Epidermal melanocyte (primary cell): ENCODE results near the gene INPP4B.

ENCODE experiments used
- DNase-seq: peaks from one replicate; pipeline ENCODE4 v3.0.0; 2011; ENCODE audit warnings: low spot score; ENCODE audit not compliant: insufficient read length

The INPP4B gene

DNA sequence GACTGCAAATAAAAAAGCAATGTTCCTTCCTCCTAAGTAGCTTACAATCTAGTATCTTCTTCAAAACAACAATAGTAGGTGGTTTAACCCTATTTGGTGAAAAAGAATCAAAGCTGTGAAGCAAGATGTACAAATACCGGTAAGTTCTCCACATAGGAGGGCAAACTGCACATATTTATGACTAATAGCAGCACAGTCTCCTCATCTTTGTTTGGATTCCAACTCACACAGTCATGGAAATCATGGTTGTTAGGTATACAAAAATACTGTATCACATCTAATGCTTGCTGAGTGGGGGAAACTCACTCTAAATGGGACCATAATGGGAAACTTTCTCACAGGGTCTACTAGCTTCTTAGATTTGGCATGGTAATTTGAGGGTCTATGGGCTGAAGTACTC is 597.2 kb downstream of the INPP4B start:
- no peak for DNase-seq

DNA sequence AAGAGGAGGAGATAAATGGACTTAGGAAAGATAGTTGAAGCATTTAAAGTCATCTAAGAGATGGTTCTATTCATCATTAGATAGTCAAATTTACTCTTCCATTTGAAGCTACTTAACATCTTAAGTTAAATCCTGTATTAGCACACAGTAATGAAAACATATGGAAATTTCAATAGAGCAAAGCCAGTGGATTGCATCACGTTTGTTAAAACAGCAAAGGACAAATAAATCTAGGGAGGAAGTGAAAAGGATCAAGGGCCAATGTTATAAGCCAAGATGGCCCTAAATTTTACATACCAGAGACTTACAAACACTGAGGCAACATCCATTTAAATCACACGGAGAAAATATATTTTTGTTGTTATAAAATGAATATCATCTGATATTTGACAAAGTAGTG is 602.8 kb downstream of the INPP4B start:
- no peak for DNase-seq

DNA sequence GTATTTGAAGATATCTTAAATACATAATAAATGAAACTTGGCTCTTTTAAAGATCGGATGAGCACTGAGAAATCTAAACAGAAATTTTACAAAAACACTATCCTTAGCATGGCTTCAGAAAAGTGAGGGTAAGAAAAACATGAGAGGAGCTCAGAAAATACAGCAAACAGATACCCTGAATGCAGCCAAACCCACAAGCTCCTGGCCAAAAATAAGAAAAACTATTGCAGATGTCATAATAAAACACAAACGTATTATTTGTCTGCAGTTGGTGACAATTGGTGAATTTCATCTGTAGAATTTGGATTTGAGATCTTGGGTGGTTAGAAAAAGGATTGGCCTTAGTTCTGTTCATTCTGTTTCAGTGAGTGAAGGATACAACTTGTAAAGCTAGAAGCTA is 603.9 kb downstream of the INPP4B start:
- DNase-seq, result no peak

DNA sequence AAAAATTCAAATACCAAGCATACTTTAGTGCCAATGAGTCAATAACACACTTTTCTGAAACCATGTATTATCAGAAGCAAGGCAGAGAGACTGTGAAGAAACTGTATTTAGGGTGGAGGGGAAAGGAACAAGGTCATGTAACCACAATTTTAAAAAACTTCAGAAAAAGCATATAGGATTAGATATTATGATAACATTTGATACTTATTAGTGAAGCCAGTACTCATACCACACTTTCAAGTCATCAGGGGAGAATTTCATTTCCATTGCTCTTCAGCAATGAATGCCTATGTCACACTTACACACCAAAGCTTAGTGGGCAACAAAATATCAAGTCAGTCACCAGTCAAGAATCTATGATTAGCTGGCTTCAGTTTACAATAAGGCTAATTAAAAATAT is 607.5 kb downstream of the INPP4B start:
- no peak for DNase-seq

DNA sequence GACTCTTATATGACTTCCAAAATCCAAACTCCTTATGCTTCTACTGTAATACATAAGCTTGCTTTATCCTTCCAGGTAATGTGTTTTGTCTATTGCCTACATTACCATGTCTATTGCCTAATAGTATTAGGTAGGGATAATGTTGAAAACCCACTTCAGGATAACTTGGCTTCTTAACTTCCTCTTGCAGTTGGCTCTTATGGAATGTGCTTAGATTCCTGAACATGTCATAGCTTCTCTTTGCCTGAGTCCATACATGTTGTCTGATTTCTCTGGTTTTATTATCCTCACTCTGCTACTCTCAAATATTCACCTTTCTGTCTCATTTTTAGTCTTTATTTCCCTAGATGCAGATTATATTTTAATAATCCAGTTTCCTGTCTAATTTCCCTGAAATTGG is 609.8 kb downstream of the INPP4B start:
- DNase-seq, result no peak

DNA sequence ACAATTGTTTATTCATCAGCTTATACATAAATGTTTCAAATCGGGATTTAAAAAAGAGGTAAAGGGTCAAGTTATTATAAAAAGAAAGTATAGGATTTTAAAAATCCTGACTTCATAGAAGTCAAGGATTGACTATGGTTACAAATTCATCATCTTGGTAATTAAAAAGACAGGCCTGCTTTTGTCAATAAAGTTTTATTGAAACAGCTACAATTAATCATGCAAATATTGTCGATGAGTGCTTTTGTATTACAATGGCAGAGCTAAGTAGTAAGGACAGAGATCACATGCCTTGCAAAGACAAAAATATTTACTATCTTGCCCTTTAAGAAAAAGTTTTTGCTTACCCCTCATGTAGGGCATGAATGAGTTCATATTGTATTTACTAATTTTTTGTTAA is 614.3 kb downstream of the INPP4B start:
- no peak for DNase-seq

DNA sequence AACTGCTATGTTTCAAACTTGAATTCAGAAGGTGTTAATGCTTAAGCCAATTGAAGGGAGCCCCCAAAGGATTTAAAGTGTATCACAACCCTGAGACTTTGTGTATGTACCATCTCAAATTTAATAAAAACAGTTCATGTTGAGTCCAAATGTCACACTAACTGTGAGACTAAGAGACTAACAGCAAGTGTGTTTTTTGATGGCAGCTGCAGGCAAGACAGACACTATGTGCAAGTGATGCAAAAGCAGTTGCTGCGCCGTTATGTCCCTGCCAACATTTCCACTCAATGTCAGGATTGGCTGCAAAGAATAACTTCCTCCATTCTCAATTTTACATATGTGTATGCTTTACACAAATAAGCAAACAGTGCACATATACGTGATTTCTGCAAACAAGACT is 615.1 kb downstream of the INPP4B start:
- no peak for DNase-seq

DNA sequence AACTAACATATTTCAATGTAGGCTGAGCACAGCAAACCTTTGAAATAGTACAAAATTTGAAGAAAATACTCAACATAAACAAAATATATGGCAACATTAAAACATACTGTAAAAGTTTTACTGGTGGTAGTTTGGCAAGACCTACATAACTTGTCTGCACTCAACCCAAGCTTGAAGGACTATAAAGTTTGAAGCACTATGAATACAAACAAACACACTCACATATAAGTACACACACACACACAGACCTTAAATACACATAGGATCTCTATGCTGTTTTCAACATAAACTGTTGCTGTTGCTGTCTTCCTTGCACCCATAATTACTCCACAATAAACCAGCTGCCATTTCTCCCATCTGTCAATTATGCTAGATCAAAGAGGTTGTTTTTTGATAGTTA is 620.1 kb downstream of the INPP4B start:
- no peak for DNase-seq

DNA sequence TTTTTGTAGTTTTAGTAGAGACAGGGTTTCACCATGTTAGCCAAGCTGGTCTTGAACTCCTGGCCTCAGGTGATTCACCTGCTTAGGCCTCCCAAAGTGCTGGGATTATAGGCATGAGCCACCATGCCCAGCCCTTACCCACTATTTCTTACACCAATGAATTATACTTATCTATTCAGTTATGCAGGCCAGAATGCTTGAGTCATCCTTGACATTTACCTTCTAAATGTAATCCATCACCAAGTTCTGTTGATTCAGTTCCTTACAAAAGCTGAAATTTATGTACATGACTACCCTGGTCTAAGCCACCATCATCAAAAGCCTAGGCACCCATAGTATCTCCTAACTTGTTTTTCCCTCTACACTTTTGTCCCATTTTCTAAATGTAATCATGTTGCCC is 624.0 kb downstream of the INPP4B start:
- no peak for DNase-seq

DNA sequence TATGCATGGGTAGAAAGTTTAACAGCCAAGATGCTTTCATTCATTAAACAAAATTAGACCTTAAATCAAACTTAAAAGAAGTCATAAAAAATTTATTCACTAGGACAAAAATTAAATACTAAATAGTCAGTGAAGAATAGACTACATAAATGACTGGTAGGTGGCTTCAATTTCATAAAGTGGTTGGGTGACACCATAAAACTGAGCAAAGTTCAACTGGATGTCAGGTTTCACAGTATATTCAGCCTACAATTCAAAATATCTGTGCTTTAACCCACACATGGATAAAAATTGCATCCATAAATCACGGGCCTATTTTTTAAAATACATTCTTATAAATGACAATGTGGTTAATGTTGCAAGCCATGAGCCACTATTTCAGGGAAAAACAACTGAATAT is 627.4 kb downstream of the INPP4B start:
- DNase-seq, result no peak

DNA sequence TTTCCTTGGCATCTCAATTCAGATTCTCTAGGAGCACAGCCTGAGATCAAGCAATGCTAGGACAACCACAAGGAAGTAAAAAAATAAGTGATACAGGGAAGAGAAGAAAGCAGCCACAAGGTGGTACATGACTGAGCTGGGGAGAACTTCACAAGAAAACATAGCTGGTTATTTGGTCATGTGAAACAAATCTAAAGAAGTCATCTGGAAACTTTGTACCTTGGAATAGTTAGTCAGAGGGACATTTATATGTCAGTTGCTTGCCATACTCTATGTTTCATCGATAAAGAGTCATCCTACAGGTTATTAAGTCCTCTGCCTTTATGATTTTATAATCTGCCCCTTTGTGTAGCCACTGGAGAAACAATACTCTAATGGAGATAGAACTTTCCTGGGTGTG is 634.7 kb downstream of the INPP4B start:
- no peak for DNase-seq

DNA sequence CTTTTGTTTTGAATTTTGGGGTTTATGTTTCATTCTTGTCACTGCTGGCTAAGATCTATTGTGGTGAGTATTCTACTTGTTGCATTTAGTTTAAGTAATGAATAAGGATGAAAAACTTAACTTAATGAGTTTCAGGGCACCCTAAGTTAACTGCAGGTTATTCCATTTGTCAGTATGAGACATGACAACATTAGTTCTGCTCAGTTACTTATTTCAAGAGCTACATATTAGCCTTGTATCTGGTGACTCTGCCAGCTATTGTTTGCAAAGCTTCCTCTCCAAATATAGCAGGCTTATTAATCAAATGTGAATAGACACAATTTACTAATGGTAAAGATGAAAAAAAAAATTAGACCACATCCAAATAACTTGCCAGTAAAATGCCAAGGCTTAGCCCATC is 642.6 kb downstream of the INPP4B start:
- DNase-seq, result no peak

DNA sequence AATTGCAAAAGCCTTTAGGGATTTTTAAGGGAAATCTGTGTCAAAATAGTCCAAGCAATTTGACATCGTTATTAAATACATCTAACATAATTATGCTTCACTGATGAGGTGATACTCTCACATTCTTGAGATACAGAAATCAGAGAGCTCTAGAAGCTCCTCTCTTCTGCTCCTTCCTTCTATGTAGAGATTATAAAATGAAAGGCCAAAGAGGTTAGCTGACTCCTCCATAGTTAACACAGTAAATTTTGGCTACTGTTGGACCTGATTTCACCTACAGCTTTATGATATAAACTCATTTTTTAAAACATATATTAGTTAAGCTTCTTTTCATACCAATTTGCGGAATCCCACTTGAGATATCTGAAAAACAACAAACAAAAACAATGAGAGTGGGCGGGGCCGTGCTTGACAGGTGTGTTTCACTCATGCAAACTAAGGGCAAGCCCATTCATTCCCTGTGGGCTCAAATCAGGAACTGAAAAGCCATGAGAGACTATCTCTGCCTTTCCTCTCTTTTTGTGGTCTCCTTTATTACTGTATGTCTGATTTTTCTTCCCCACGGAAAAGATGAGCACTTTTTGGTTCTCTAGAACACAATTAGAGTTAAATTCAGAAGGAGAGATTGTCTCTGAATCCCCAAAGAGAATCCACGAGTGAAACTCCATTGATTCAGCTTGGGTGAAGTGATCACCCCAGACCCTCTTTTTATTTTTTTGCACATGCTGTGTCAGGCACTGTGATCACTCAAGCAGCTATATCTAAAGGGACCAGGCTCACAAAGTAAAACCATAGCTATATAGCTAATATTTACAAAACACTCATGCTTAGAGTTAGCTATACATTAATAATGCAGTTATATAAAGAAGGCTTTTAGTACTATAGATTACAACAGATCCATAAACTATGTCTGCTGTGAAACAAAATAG is 643.4 kb downstream of the INPP4B start:
- no peak for DNase-seq

DNA sequence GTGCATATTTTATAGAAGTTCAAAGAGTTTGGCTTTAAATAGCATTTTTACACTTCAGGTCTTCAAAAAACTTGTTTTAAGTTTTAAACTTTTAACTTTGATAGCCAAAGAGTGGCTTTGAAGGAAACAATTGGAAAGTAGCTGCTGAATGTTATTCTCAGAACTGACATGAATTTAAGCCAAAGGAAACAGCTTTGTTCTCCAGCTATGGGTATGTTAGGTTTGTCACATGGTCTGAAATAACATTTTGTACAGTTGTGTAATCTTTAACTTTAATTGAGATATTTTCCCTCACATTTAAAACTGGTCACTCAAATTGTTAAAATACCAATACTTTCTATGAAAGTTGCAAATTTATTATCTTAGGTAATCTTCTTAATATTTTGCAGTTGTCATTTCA is 645.1 kb downstream of the INPP4B start:
- DNase-seq, result no peak

DNA sequence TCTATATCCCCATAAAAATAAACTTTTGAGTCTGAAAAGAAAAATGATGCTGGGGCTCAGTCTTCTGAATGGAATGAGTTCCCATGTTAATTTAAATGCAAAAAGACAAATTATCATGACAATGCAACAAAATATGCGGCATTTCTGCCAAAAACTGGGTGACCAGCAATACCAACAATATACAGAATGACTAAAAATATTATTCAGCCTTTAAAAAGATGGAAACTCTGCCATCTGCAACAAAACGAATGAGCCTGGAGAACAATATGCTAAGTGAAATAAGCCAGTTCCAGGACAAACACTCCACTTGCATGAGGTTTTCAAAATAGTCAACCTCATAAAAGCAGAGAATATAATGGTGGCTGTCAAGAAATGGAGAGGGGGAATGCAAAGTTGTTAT is 651.2 kb downstream of the INPP4B start:
- no peak for DNase-seq

DNA sequence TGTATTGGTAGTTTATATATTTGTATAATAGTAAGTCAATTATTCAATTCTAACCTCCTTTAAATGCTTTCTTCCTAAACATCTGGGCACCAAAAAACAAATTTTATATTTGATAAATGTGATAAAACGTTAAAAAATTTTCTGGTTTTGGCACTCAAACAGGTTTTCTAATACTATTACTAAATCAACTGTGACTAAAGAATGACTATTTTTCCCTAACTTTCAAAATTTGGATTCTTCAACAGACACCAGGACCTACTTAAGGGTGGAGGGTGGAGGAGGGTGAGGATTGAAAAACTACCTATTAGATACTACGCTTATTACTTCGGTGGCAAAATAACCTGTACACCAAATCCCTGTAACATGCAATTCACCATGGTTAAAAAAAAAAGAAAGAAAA is 654.2 kb downstream of the INPP4B start:
- no peak for DNase-seq

DNA sequence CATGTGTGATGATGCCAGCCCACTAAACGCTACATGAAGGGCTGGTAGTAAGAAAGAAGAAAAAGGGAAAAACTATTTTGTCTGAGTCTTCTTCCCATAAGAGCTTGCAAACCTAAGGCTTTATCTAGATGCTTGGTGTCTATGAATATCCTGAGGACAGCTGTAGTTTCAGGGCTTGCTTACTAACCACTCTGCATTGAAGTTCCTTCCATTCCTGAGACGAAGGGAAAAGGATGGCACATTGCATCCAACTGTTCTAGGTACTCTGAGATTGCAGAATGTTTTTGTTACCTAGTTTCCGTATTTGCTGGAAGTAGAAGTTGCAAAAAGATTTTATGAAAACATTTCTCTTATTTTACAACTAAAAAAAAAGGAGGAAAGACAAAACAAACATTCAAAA is 665.1 kb downstream of the INPP4B start:
- DNase-seq, result no peak

DNA sequence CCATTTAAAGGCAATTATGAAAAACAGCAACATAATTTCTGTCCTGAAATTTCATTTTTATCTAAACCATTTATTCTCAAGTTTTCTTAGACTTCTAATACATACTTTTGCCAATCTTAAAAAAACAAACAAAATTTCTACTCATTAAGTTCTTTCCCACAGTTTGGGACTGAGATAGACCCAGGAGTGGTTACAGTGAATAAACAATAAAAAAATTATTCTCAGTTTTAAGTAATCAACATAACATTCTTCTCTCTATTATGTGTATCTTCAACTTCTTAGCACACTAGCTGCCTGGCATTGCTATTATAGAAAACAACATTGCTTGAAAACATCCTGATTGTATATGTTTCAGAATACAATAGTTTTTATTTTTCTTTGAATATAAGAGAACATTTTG is 676.9 kb downstream of the INPP4B start:
- DNase-seq, result no peak

DNA sequence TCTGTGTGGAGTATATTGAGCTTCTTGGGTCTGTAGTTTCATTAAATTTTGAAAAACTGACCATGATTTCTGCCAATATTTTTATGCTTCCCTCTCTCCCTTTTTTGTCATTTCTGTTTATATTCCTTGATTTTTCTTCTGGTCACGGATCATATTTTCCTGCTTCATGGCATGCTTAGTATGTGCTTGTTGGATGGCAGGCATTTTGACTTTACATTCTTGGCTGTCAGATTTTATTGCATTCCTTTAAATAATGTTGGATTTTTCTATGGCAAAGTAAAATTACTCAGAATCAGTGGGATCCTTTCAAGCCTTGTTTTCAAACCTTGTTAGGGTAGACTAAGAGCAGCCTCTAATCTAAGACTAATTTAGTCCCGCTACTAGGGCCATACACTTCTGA is 677.9 kb downstream of the INPP4B start:
- no peak for DNase-seq

DNA sequence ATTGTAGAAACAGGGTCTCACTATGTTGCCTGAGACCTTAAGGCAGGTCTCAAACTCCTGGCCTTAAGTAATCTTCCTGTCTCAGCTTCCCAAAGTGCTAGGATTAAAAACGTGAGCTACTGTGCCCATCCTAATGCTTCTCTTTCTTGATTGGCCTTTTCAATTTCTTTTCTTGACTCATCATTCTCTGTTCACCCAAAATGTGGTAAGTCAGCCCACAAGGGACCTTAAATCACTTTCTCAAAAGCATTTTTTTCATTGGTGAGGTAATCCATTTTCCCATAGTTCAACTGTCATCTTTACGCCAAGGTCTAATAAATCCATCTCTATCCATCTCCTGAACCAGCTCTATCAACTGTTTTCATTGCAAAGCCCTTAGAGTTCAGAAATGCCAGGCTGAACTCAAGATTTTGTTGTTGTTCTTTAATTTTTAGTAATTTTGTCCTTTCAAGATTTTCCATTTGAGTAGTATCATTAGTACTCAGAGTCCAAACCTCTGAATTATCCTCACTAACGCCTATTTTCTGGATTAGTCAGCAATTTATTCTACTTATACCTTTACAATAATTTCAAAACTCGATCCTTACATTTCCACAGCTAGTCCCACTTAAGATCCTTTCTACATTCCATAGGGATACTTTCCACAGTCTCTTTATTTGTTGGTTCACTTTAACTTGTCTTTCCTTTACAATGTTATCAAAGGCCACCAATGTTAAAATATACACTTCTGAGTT is 681.2 kb downstream of the INPP4B start:
- no peak for DNase-seq

DNA sequence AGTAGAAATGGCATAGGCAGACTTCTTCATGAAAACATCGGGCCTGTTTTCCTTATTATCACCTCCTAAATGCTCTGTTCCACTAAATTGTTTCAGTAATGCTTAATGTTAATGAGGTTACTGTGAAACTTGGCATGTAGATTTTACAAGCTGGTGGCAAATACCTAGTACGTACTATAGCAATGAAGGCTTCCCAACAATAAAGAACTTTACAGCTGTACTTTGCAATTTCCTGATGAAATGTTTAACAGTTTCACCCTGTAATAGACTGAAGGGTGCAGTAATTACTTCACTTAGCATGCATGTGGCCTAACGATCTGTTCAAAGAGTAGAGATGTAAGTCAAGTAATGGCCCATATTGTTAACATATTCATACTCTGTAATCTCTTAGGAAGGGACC is 685.0 kb downstream of the INPP4B start:
- no peak for DNase-seq

DNA sequence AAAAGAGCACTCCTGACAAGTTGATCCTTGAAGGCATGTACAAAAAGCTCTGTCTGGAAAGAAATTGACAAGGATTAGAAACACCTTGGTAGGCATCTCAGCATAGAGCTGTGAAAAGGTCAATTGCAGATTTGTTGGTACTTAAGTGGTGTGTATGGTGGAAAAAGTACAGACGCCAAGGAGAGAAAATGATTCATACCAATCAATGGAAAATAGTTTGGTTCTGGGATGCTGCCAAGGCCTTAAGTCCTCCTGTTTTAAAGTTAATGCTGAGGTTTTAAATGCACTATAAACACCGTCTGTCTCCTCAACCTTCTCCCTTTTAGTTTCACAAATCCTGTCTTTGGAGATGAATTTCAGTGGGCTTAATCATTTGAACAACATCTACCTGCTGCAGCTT is 685.6 kb downstream of the INPP4B start:
- no peak for DNase-seq

DNA sequence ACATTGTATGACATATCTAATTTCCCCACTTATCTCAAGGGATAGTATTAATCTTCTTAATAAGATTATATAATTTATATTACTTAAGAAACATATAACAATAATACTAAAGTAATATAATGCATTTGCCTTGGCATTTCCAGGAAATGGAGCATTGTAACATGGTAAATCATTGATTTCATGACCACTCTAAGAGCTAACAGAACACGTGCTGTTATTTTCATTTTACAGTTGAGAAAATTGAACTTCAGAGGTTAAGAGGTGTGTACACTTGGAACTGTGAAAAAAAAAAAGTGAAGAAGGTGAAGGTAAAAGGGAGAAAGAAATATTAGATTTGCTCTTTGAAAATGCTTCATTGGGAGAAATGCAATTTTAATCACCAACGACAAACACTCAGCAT is 687.1 kb downstream of the INPP4B start:
- no peak for DNase-seq
